H9 (cell line): ENCODE data around the gene DNAL1. TPM values are rescaled to one million over a fixed set of nuclear protein-coding genes. Genes with fewer than 3 reads are reported as not detected.

Experiments
- DNase-seq: peaks from one replicate; pipeline ENCODE4 v3.0.0-alpha.2; 2017
- H2AFZ ChIP-seq: one replicate; pipeline ENCODE4 v1.6.1; 2013; ENCODE audit warnings: mild to moderate bottlenecking, low read length, control low read depth, moderate library complexity
- H2AK5ac ChIP-seq: 2 replicates; pipeline ENCODE4 v1.6.1; 2013; ENCODE audit warnings: low read length, control low read depth, mixed read lengths; ENCODE audit not compliant: insufficient read length
- H2BK120ac ChIP-seq: one replicate; pipeline ENCODE4 v1.6.1; 2013; ENCODE audit warnings: low read depth, mild to moderate bottlenecking, low read length, control low read depth, inconsistent platforms; ENCODE audit not compliant: poor library complexity, severe bottlenecking
- H2BK12ac ChIP-seq: 2 replicates; pipeline ENCODE4 v1.6.1; 2013; ENCODE audit warnings: low read length, control low read depth, mixed read lengths, low read depth; ENCODE audit not compliant: insufficient read length
- H2BK15ac ChIP-seq: 2 replicates; pipeline ENCODE4 v1.6.1; 2013; ENCODE audit warnings: low read depth, low read length, control low read depth
- H2BK20ac ChIP-seq: one replicate; pipeline ENCODE4 v1.6.1; 2013; ENCODE audit warnings: low read depth, mild to moderate bottlenecking, low read length, control low read depth, inconsistent platforms; ENCODE audit not compliant: poor library complexity, severe bottlenecking
- H2BK5ac ChIP-seq: 2 replicates; pipeline ENCODE4 v1.6.1; 2013; ENCODE audit warnings: low read length, control low read depth, mixed read lengths; ENCODE audit not compliant: insufficient read length
- H3K14ac ChIP-seq: 2 replicates; pipeline ENCODE4 v1.6.1; 2013; ENCODE audit warnings: low read length, control low read depth; ENCODE audit not compliant: insufficient read depth
- H3K18ac ChIP-seq: 2 replicates; pipeline ENCODE4 v1.6.1; 2013; ENCODE audit warnings: low read depth, mild to moderate bottlenecking, mixed read lengths, low read length, control low read depth; ENCODE audit not compliant: insufficient read length
- H3K23ac ChIP-seq: 2 replicates; pipeline ENCODE4 v1.6.1; 2013; ENCODE audit warnings: low read length, control low read depth, mixed read lengths, low read depth; ENCODE audit not compliant: insufficient read length
- H3K23me2 ChIP-seq: 2 replicates; pipeline ENCODE4 v1.6.1; 2013; ENCODE audit warnings: low read depth, mild to moderate bottlenecking, mixed read lengths, low read length, control low read depth; ENCODE audit not compliant: insufficient read length, poor library complexity, severe bottlenecking
- H3K27ac ChIP-seq: 2 replicates; pipeline ENCODE4 v1.5.1; 2013; ENCODE audit warnings: low read length, control low read depth, mixed read lengths, low read depth; ENCODE audit not compliant: insufficient read length
- H3K27me3 ChIP-seq: 2 replicates; pipeline ENCODE4 v1.6.1; 2013; ENCODE audit warnings: low read length, control low read depth, inconsistent platforms; ENCODE audit not compliant: insufficient read depth
- H3K4ac ChIP-seq: 2 replicates; pipeline ENCODE4 v1.6.1; 2013; ENCODE audit warnings: low read depth, mild to moderate bottlenecking, control low read depth, inconsistent platforms, low read length, moderate library complexity
- H3K4me1 ChIP-seq: 2 replicates; pipeline ENCODE4 v1.6.1; 2013; ENCODE audit warnings: low read length, control low read depth, inconsistent platforms; ENCODE audit not compliant: insufficient read depth
- H3K4me2 ChIP-seq: 2 replicates; pipeline ENCODE4 v1.6.1; 2013; ENCODE audit warnings: low read length, control low read depth, mixed read lengths; ENCODE audit not compliant: insufficient read length, insufficient read depth
- H3K56ac ChIP-seq: 2 replicates; pipeline ENCODE4 v1.6.1; 2013; ENCODE audit warnings: low read depth, mild to moderate bottlenecking, mixed read lengths, low read length, control low read depth; ENCODE audit not compliant: insufficient read length
- H3K79me1 ChIP-seq: 2 replicates; pipeline ENCODE4 v1.6.1; 2013; ENCODE audit warnings: low read depth, mild to moderate bottlenecking, moderate library complexity, low read length, control low read depth, inconsistent platforms; ENCODE audit not compliant: insufficient read depth, poor library complexity, severe bottlenecking
- H3K79me2 ChIP-seq: 2 replicates; pipeline ENCODE4 v1.6.1; 2013; ENCODE audit warnings: low read length, control low read depth, inconsistent platforms; ENCODE audit not compliant: insufficient read depth
- H3K9ac ChIP-seq: 2 replicates; pipeline ENCODE4 v1.6.1; 2013; ENCODE audit warnings: low read length, control low read depth, mixed read lengths; ENCODE audit not compliant: insufficient read length; ENCODE audit errors: extremely low read depth
- H3K9me3 ChIP-seq: one replicate; pipeline ENCODE4 v1.6.1; 2013; ENCODE audit warnings: low read depth, low read length, inconsistent platforms; ENCODE audit not compliant: control insufficient read depth
- H3T11ph ChIP-seq: one replicate; pipeline ENCODE4 v1.6.1; 2013; ENCODE audit warnings: mild to moderate bottlenecking, low read length, control low read depth, inconsistent platforms
- H4K20me1 ChIP-seq: one replicate; pipeline ENCODE4 v1.6.1; 2013; ENCODE audit not compliant: control insufficient read depth, insufficient read length, insufficient read depth
- H4K5ac ChIP-seq: 2 replicates; pipeline ENCODE4 v1.6.1; 2013; ENCODE audit warnings: low read depth, mild to moderate bottlenecking, mixed read lengths, low read length, control low read depth; ENCODE audit not compliant: insufficient read length
- H4K8ac ChIP-seq: replicated peaks from 2 replicates; pipeline ENCODE4 v1.6.1; 2013; ENCODE audit warnings: low read length, control low read depth, mixed read lengths, low read depth; ENCODE audit not compliant: insufficient read length
- H4K91ac ChIP-seq: 2 replicates; pipeline ENCODE4 v1.6.1; 2013; ENCODE audit warnings: low read depth, mild to moderate bottlenecking, moderate library complexity, mixed read lengths, low read length, control low read depth; ENCODE audit not compliant: insufficient read length
- H3K27ac Mint-ChIP-seq, 3 experiments: 2 replicates in 2 of 3; 3 replicates in 1 of 3; pipeline ENCODE4 v1.8.0; 2020 to 2021; ENCODE audit warnings: mixed read lengths in 3 of 3, mild to moderate bottlenecking in 1 of 3, moderate library complexity in 1 of 3
- H3K27me3 Mint-ChIP-seq: 2 replicates; pipeline ENCODE4 v1.8.0; 2021; ENCODE audit warnings: low read depth, mild to moderate bottlenecking, moderate library complexity, mixed read lengths
- H3K36me3 Mint-ChIP-seq, 3 experiments: 2 replicates in 2 of 3; 3 replicates in 1 of 3; pipeline ENCODE4 v1.8.0; 2020 to 2021; ENCODE audit warnings: low read depth in 3 of 3, mixed read lengths in 3 of 3; ENCODE audit not compliant: insufficient read depth in 1 of 3
- H3K4me1 Mint-ChIP-seq, 2 experiments: 2 replicates each; pipeline ENCODE4 v1.8.0; 2020; ENCODE audit warnings: mixed read lengths in 2 of 2
- H3K4me3 Mint-ChIP-seq, 2 experiments: 2 replicates in 1 of 2; 3 replicates in 1 of 2; pipeline ENCODE4 v1.8.0; 2020 to 2021; ENCODE audit warnings: mild to moderate bottlenecking in 2 of 2, mixed read lengths in 2 of 2, moderate library complexity in 1 of 2
- H3K9me3 Mint-ChIP-seq, 2 experiments: 2 replicates in 1 of 2; 3 replicates in 1 of 2; pipeline ENCODE4 v1.8.0; 2020; ENCODE audit warnings: mild to moderate bottlenecking in 2 of 2, mixed read lengths in 2 of 2, moderate library complexity in 1 of 2
- CTCF ChIP-seq: fragments of 200-600 bp; sonication (generic); conservative IDR thresholded peaks from 3 replicates; pipeline ENCODE4 v1.8.0; 2021; ENCODE audit warnings: antibody characterized with exemption, mild to moderate bottlenecking
- WGBS: extraction: QIAGEN DNeasy Blood & Tissue Kit; methylation state at CpG from one replicate; pipeline ENCODE4 v1.1.7; 2013; ENCODE audit warnings: missing lambda C conversion rate, low lambda C conversion rate, mixed read lengths; ENCODE audit not compliant: insufficient read length; ENCODE audit errors: extremely low coverage; 5-methylcytosine and 5-hydroxymethylcytosine counted together
- total RNA-seq: library from RNA; stranded (reverse); gene quantifications from 2 replicates; pipeline ENCODE4 v1.2.1, GENCODE V29; 2021

DNAL1 gene
- total RNA-seq, 1 experiment from 2014 or later = 17.7 TPM

- Histone ChIP-seq H3K27me3 (no peaks in the 10 kb centered on the region), H3K9ac (no peak overlapping the region), H3K18ac (no peak overlapping the region), H2BK120ac (no peak overlapping the region), H2BK12ac (no peak overlapping the region), H2AFZ (no peak overlapping the region), H3K4me1 (no peaks in the 10 kb centered on the region), H4K8ac (no peak overlapping the region), H2BK20ac (no peak overlapping the region), H3K4me2 (no peak overlapping the region), H4K5ac (no peak overlapping the region), H4K91ac (no peak overlapping the region), H3K14ac (no peak overlapping the region), H3K27ac (no peak overlapping the region), H3K9me3 (no peaks in the 10 kb centered on the region), H3K56ac (no peak overlapping the region), H3K23ac (no peak overlapping the region), H3T11ph (no peak overlapping the region), H3K79me1 (no peaks in the 10 kb centered on the region), H3K4ac (no peak overlapping the region), H3K79me2 (no peaks in the 10 kb centered on the region), H2BK5ac (no peak overlapping the region), H2BK15ac (no peak overlapping the region), H2AK5ac (no peak overlapping the region), H4K20me1 (no peaks in the 10 kb centered on the region), H3K23me2 (no peaks in the 10 kb centered on the region)
- Mint-ChIP-seq H3K36me3 (peaks cover 7 to 10% (median 8%) of the 10 kb centered on the region in 3 experiments), H3K9me3 (peaks cover 0 to 3% of the 10 kb centered on the region in 2 experiments; a peak in 1 of 5 replicates), H3K4me1 (peaks cover 0 to 5% of the 10 kb centered on the region in 2 experiments; a peak in 2 of 4 replicates), H3K4me3 (no peak overlapping the region), H3K27me3 (no peaks in the 10 kb centered on the region), H3K27ac (no peak overlapping the region)
- no CpG with 5 or more reads among the region's 2 CpGs for WGBS
- no peak for DNase-seq
- no peak for TF ChIP-seq CTCF
These were observed 17.1 kb downstream of the DNAL1 start for GRCh38 chr14:73661872-73662271.
